H9 (cell line): Measurements from ENCODE around the gene CR1. TPM values are rescaled to one million over a fixed set of nuclear protein-coding genes. Genes with fewer than 3 reads are reported as not detected.

Experiments used
- DNase-seq: peaks from one replicate; pipeline ENCODE4 v3.0.0-alpha.2; 2017
- H2AFZ ChIP-seq: one replicate; pipeline ENCODE4 v1.6.1; 2013; ENCODE audit warnings: mild to moderate bottlenecking, low read length, control low read depth, moderate library complexity
- H2AK5ac ChIP-seq: 2 replicates; pipeline ENCODE4 v1.6.1; 2013; ENCODE audit warnings: low read length, control low read depth, mixed read lengths; ENCODE audit not compliant: insufficient read length
- H2BK120ac ChIP-seq: one replicate; pipeline ENCODE4 v1.6.1; 2013; ENCODE audit warnings: low read depth, mild to moderate bottlenecking, low read length, control low read depth, inconsistent platforms; ENCODE audit not compliant: poor library complexity, severe bottlenecking
- H2BK12ac ChIP-seq: 2 replicates; pipeline ENCODE4 v1.6.1; 2013; ENCODE audit warnings: low read length, control low read depth, mixed read lengths, low read depth; ENCODE audit not compliant: insufficient read length
- H2BK15ac ChIP-seq: 2 replicates; pipeline ENCODE4 v1.6.1; 2013; ENCODE audit warnings: low read depth, low read length, control low read depth
- H2BK20ac ChIP-seq: one replicate; pipeline ENCODE4 v1.6.1; 2013; ENCODE audit warnings: low read depth, mild to moderate bottlenecking, low read length, control low read depth, inconsistent platforms; ENCODE audit not compliant: poor library complexity, severe bottlenecking
- H2BK5ac ChIP-seq: 2 replicates; pipeline ENCODE4 v1.6.1; 2013; ENCODE audit warnings: low read length, control low read depth, mixed read lengths; ENCODE audit not compliant: insufficient read length
- H3K14ac ChIP-seq: 2 replicates; pipeline ENCODE4 v1.6.1; 2013; ENCODE audit warnings: low read length, control low read depth; ENCODE audit not compliant: insufficient read depth
- H3K18ac ChIP-seq: 2 replicates; pipeline ENCODE4 v1.6.1; 2013; ENCODE audit warnings: low read depth, mild to moderate bottlenecking, mixed read lengths, low read length, control low read depth; ENCODE audit not compliant: insufficient read length
- H3K23ac ChIP-seq: 2 replicates; pipeline ENCODE4 v1.6.1; 2013; ENCODE audit warnings: low read length, control low read depth, mixed read lengths, low read depth; ENCODE audit not compliant: insufficient read length
- H3K23me2 ChIP-seq: 2 replicates; pipeline ENCODE4 v1.6.1; 2013; ENCODE audit warnings: low read depth, mild to moderate bottlenecking, mixed read lengths, low read length, control low read depth; ENCODE audit not compliant: insufficient read length, poor library complexity, severe bottlenecking
- H3K27ac ChIP-seq: 2 replicates; pipeline ENCODE4 v1.5.1; 2013; ENCODE audit warnings: low read length, control low read depth, mixed read lengths, low read depth; ENCODE audit not compliant: insufficient read length
- H3K27me3 ChIP-seq: 2 replicates; pipeline ENCODE4 v1.6.1; 2013; ENCODE audit warnings: low read length, control low read depth, inconsistent platforms; ENCODE audit not compliant: insufficient read depth
- H3K4ac ChIP-seq: 2 replicates; pipeline ENCODE4 v1.6.1; 2013; ENCODE audit warnings: low read depth, mild to moderate bottlenecking, control low read depth, inconsistent platforms, low read length, moderate library complexity
- H3K4me1 ChIP-seq: 2 replicates; pipeline ENCODE4 v1.6.1; 2013; ENCODE audit warnings: low read length, control low read depth, inconsistent platforms; ENCODE audit not compliant: insufficient read depth
- H3K4me2 ChIP-seq: 2 replicates; pipeline ENCODE4 v1.6.1; 2013; ENCODE audit warnings: low read length, control low read depth, mixed read lengths; ENCODE audit not compliant: insufficient read length, insufficient read depth
- H3K56ac ChIP-seq: 2 replicates; pipeline ENCODE4 v1.6.1; 2013; ENCODE audit warnings: low read depth, mild to moderate bottlenecking, mixed read lengths, low read length, control low read depth; ENCODE audit not compliant: insufficient read length
- H3K79me1 ChIP-seq: 2 replicates; pipeline ENCODE4 v1.6.1; 2013; ENCODE audit warnings: low read depth, mild to moderate bottlenecking, moderate library complexity, low read length, control low read depth, inconsistent platforms; ENCODE audit not compliant: insufficient read depth, poor library complexity, severe bottlenecking
- H3K79me2 ChIP-seq: 2 replicates; pipeline ENCODE4 v1.6.1; 2013; ENCODE audit warnings: low read length, control low read depth, inconsistent platforms; ENCODE audit not compliant: insufficient read depth
- H3K9ac ChIP-seq: 2 replicates; pipeline ENCODE4 v1.6.1; 2013; ENCODE audit warnings: low read length, control low read depth, mixed read lengths; ENCODE audit not compliant: insufficient read length; ENCODE audit errors: extremely low read depth
- H3K9me3 ChIP-seq: one replicate; pipeline ENCODE4 v1.6.1; 2013; ENCODE audit warnings: low read depth, low read length, inconsistent platforms; ENCODE audit not compliant: control insufficient read depth
- H3T11ph ChIP-seq: one replicate; pipeline ENCODE4 v1.6.1; 2013; ENCODE audit warnings: mild to moderate bottlenecking, low read length, control low read depth, inconsistent platforms
- H4K20me1 ChIP-seq: one replicate; pipeline ENCODE4 v1.6.1; 2013; ENCODE audit not compliant: control insufficient read depth, insufficient read length, insufficient read depth
- H4K5ac ChIP-seq: 2 replicates; pipeline ENCODE4 v1.6.1; 2013; ENCODE audit warnings: low read depth, mild to moderate bottlenecking, mixed read lengths, low read length, control low read depth; ENCODE audit not compliant: insufficient read length
- H4K8ac ChIP-seq: replicated peaks from 2 replicates; pipeline ENCODE4 v1.6.1; 2013; ENCODE audit warnings: low read length, control low read depth, mixed read lengths, low read depth; ENCODE audit not compliant: insufficient read length
- H4K91ac ChIP-seq: 2 replicates; pipeline ENCODE4 v1.6.1; 2013; ENCODE audit warnings: low read depth, mild to moderate bottlenecking, moderate library complexity, mixed read lengths, low read length, control low read depth; ENCODE audit not compliant: insufficient read length
- H3K27ac Mint-ChIP-seq, 3 experiments: 2 replicates in 2 of 3; 3 replicates in 1 of 3; pipeline ENCODE4 v1.8.0; 2020 to 2021; ENCODE audit warnings: mixed read lengths in 3 of 3, mild to moderate bottlenecking in 1 of 3, moderate library complexity in 1 of 3
- H3K27me3 Mint-ChIP-seq: 2 replicates; pipeline ENCODE4 v1.8.0; 2021; ENCODE audit warnings: low read depth, mild to moderate bottlenecking, moderate library complexity, mixed read lengths
- H3K36me3 Mint-ChIP-seq, 3 experiments: 2 replicates in 2 of 3; 3 replicates in 1 of 3; pipeline ENCODE4 v1.8.0; 2020 to 2021; ENCODE audit warnings: low read depth in 3 of 3, mixed read lengths in 3 of 3; ENCODE audit not compliant: insufficient read depth in 1 of 3
- H3K4me1 Mint-ChIP-seq, 2 experiments: 2 replicates each; pipeline ENCODE4 v1.8.0; 2020; ENCODE audit warnings: mixed read lengths in 2 of 2
- H3K4me3 Mint-ChIP-seq, 2 experiments: 2 replicates in 1 of 2; 3 replicates in 1 of 2; pipeline ENCODE4 v1.8.0; 2020 to 2021; ENCODE audit warnings: mild to moderate bottlenecking in 2 of 2, mixed read lengths in 2 of 2, moderate library complexity in 1 of 2
- H3K9me3 Mint-ChIP-seq, 2 experiments: 2 replicates in 1 of 2; 3 replicates in 1 of 2; pipeline ENCODE4 v1.8.0; 2020; ENCODE audit warnings: mild to moderate bottlenecking in 2 of 2, mixed read lengths in 2 of 2, moderate library complexity in 1 of 2
- CTCF ChIP-seq: fragments of 200-600 bp; sonication (generic); conservative IDR thresholded peaks from 3 replicates; pipeline ENCODE4 v1.8.0; 2021; ENCODE audit warnings: antibody characterized with exemption, mild to moderate bottlenecking
- total RNA-seq: library from RNA; stranded (reverse); gene quantifications from 2 replicates; pipeline ENCODE4 v1.2.1, GENCODE V29; 2021

The CR1 gene
- total RNA-seq, 1 experiment from 2014 or later: 0.04 TPM

GRCh38 chr1:207504438-207504837 is 8.5 kb downstream of the CR1 start:
- Histone ChIP-seq H3K23ac (no peak overlapping the region), H2BK120ac (no peak overlapping the region), H2BK5ac (no peak overlapping the region), H3K56ac (no peak overlapping the region), H3K9ac (no peak overlapping the region), H3K79me2 (no peaks in the 10 kb centered on the region), H2AFZ (no peak overlapping the region), H4K91ac (no peak overlapping the region), H3K79me1 (no peaks in the 10 kb centered on the region), H3K27me3 (no peaks in the 10 kb centered on the region), H3K14ac (no peak overlapping the region), H4K8ac (no peak overlapping the region), H3K18ac (no peak overlapping the region), H3K4ac (no peak overlapping the region), H2BK12ac (no peak overlapping the region), H4K5ac (no peak overlapping the region), H4K20me1 (no peaks in the 10 kb centered on the region), H3K23me2 (no peaks in the 10 kb centered on the region), H3K27ac (no peak overlapping the region), H3K4me2 (no peak overlapping the region), H2BK15ac (no peak overlapping the region), H3K4me1 (no peaks in the 10 kb centered on the region), H3T11ph (no peak overlapping the region), H3K9me3 (no peaks in the 10 kb centered on the region), H2BK20ac (no peak overlapping the region), H2AK5ac (no peak overlapping the region)
- peaks cover 8% of the 10 kb centered on the region for H3K27me3 Mint-ChIP-seq
- H3K27ac Mint-ChIP-seq: no peak overlapping the region
- TF ChIP-seq CTCF: no peak
- no peaks in the 10 kb centered on the region for H3K36me3 Mint-ChIP-seq
- DNase-seq: no peak
- no peak overlapping the region for H3K4me3 Mint-ChIP-seq
- no peaks in the 10 kb centered on the region for H3K4me1 Mint-ChIP-seq
- no peaks in the 10 kb centered on the region for H3K9me3 Mint-ChIP-seq
